Stimulated activated CD8-positive, alpha-beta memory T cell treated with anti-CD3 and anti-CD28 coated beads, Interleukin-15, amount 100 ng/mL, for 1 hour (primary cell): Measurements from ENCODE around the gene CDH22.
A peak's percentile ranks its signal among the peaks of the same experiment; 100 is the strongest.

Experiments
- DNase-seq: peaks from one replicate; pipeline ENCODE4 v3.0.0-alpha.2; 2020; ENCODE audit warnings: low read depth

Gene CDH22

DNA sequence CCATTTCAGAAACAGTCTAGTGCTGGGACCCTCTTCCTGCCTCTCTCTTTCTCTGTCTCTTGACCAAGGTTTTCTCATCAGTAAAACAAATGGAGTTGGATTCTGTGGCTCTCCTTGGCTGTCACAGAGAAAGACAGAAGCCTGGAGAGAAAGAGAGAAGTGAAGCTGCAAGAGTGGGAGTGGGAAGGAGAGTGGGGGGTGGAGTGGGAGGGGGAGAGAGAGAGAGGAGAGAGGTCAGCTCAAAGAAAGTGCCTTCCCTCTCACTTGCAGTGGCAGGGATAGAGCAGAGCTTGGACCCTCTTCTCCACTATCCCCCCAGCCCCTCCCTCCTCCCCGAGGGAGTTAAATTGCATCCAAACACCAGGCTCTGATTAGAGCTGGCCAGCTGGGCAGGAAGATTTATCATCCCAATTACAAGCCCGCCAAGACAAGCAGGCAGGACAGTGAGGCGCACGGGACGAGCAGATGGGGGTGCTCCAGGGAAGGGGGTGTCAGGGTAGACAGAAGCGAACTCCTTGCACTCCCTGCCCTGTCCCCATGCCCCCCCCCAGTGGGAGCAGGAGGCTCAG is 115.8 kb downstream of the CDH22 start:
- DNase-seq: no peak

- no peak for DNase-seq
Observed at GRCh38 chr20:46191611-46192010, 116.7 kb downstream of the CDH22 start.

GRCh38 chr20:46191168-46191540 is 117.1 kb downstream of the CDH22 start:
- no peak for DNase-seq

GRCh38 chr20:46190478-46191167 is 117.7 kb downstream of the CDH22 start:
- no peak for DNase-seq

GRCh38 chr20:46188866-46189541 is 119.3 kb downstream of the CDH22 start:
- DNase-seq: no peak

DNA sequence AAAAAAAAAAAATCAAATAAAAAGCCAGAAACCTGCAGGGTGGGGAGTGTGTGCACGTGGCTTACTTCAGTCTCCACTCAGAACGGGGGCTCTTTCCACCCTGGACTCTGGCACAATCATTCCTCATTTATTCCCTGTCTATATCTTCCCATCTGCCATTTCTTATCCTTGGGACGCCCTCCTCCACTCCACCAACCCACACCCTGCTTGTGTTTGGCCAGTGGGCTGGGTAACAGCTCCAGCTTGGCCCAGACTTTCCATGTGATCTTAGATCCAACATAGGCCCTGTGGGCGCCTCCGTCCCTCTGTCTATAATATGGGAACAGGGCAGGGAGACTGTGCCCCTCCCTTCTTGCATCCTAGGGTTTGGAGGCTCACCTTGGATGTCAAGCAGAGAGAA is 122.1 kb downstream of the CDH22 start:
- no peak for DNase-seq

GRCh38 chr20:46185353-46185752 is 122.9 kb downstream of the CDH22 start:
- no peak for DNase-seq

- DNase-seq: no peak
Observed at GRCh38 chr20:46183768-46184167, 124.5 kb downstream of the CDH22 start.

DNA sequence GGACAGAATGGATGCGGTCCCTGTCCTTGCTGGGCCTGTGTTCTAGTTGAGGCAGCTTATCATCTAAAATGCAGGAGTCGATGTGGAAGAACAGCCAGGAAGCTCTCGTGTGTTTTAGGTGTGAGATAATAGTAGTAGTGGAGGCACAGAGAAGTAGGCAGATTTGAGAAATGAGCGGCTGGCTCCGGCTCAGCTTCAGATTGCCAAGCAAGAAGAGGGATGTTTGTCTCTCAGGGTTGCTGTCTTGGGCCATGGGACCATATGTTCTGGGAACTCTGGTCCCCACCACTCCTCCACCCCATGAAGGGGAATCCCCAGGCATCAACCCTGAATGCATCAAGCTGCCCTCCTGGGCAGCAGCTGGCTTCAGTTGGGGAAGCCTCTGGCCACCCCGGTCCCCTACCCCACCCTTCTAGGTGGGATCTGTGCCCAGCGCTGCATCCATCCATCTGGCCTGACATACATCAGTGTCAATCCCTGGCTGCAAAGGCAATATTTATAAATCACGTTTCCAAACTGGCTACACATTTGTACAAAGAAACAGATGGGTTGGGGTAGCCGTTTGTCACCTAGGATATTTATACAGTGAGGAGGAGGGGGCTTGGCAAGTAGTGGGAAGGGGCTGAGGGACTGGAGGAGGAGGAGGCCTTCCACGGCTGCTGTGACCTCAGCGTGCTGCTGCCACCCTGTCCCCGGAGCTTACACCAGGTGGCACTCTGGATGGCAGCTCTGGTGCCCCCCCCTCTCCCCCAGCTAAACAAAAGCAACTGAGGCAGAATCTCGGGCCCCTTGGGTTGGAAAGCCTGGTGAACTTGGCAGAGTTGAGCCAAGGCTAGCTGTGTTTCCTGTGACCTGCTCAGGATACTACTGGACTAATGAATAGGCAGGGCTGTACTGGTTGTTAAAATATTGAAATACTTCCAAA is 125.8 kb downstream of the CDH22 start:
- DNase-seq: no peak

- no peak for DNase-seq
Observed at GRCh38 chr20:46179862-46180261, 128.4 kb downstream of the CDH22 start.

GRCh38 chr20:46178891-46179290 is 129.4 kb downstream of the CDH22 start:
- no peak for DNase-seq

- DNase-seq: no peak
Observed at GRCh38 chr20:46177768-46178167, 130.5 kb downstream of the CDH22 start.

GRCh38 chr20:46176739-46177378 is 131.4 kb downstream of the CDH22 start:
- DNase-seq: no peak

DNA sequence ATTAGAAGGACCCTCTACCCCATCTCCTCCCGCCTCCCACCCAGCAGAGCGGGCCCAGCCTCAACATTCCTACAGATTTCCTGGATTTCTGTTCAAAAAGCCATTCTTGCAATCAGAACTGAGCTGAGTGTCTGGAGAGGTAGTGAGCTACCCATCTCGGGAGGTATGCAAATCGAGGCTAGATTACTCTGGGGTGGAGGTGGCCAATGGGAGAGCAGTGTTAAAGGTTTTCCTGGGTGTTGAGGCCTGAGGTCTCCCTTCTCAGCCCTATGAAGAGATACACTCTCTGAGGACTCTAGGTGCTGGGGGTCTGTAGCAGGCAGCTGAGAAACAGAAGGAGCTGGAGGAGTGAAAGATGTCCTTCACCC is 133.2 kb downstream of the CDH22 start:
- DNase-seq: no peak

DNA sequence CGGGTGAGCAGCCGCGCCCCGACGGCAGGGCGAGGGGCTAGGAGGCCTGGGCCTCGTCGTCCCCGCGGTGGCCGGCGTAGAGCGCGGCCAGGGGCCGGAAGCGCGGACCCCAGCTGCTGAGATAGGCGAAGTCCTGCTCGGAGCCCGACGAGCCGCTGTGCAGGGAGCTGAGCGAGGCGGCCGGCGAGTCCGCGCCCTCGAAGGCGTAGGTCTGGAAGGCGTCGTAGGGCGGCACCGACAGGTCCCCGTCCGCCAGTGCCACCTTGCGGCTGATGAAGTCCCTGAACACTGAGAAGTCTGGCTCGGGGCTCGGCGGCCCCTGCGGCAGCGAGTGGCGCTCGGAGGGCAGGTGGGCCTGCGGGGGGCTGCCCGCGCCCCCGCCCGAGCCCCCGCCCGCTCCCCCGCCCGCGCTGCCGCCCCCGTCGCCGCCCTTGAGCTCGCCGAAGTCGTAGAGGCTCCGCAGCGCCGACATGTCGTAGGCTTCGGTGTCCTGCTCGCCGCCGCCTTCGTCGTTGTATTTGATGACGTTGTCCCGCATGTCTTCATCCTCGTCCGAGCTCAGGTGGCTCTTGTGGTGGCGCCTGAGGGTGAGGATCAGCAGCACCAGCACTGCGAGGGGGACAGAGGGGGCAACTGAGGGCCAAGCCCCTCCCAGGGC is 133.7 kb downstream of the CDH22 start:
- DNase-seq: peak; percentile 53

GRCh38 chr20:46173652-46174468 is 134.4 kb downstream of the CDH22 start:
- DNase-seq: no peak

GRCh38 chr20:46172961-46173536 is 135.2 kb downstream of the CDH22 start:
- DNase-seq: no peak

DNA sequence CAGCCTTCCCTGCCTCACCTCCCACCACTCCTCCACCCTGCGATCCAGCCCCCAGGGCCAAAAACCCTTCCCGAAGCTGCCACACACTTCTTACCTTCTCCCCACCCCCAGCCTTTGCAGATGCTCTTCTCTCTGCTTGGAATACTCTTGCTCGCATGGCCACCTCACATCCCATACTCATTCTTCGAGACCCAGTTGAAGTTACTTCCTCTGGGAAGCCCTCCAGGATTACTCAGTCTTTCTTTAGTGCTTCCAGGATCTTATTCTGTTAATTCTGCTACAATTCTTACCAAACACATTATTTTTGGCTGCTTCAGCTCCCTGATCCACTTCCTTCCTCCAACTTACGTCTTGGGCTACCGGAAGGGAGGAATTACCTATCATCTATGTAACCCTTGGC is 135.8 kb downstream of the CDH22 start:
- DNase-seq: no peak

GRCh38 chr20:46171909-46172308 is 136.4 kb downstream of the CDH22 start:
- DNase-seq: no peak

GRCh38 chr20:46171476-46171875 is 136.8 kb downstream of the CDH22 start:
- DNase-seq: no peak
